AG04449 (cell line): ENCODE measurements around the gene PALM.

Experiments
- CTCF ChIA-PET: fragments of 350-600 bp; formaldehyde crosslinking; extraction: SDS; loops from one replicate; lab custom pipeline; 2021; ENCODE audit warnings: antibody characterized with exemption; lab: Yijun Ruan, JAX
- POLR2A ChIA-PET: fragments of 400-600, 350-600 bp; formaldehyde crosslinking; extraction: SDS; loops from one replicate; lab custom pipeline; 2020; ENCODE audit warnings: antibody characterized with exemption, inconsistent platforms; lab: Yijun Ruan, JAX
- DNase-seq: peaks from one replicate; pipeline ENCODE4 v3.0.0-alpha.2; 2010; ENCODE audit warnings: low read depth, low spot score
- H3K4me3 ChIP-seq: 2 replicates; pipeline ENCODE4 v1.5.1; 2011; ENCODE audit warnings: low read depth, mild to moderate bottlenecking, control low read depth, low read length
- TF ChIP-seq, protein P1 (sequence below): IDR thresholded peaks from one replicate; pipeline ENCODE4 v1.5.1; 2011; ENCODE audit warnings: mild to moderate bottlenecking, moderate library complexity, low read length, control low read depth, inconsistent platforms; ENCODE audit not compliant: insufficient read depth; ENCODE audit errors: missing control alignments

PALM gene, protein sequence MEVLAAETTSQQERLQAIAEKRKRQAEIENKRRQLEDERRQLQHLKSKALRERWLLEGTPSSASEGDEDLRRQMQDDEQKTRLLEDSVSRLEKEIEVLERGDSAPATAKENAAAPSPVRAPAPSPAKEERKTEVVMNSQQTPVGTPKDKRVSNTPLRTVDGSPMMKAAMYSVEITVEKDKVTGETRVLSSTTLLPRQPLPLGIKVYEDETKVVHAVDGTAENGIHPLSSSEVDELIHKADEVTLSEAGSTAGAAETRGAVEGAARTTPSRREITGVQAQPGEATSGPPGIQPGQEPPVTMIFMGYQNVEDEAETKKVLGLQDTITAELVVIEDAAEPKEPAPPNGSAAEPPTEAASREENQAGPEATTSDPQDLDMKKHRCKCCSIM

DNA sequence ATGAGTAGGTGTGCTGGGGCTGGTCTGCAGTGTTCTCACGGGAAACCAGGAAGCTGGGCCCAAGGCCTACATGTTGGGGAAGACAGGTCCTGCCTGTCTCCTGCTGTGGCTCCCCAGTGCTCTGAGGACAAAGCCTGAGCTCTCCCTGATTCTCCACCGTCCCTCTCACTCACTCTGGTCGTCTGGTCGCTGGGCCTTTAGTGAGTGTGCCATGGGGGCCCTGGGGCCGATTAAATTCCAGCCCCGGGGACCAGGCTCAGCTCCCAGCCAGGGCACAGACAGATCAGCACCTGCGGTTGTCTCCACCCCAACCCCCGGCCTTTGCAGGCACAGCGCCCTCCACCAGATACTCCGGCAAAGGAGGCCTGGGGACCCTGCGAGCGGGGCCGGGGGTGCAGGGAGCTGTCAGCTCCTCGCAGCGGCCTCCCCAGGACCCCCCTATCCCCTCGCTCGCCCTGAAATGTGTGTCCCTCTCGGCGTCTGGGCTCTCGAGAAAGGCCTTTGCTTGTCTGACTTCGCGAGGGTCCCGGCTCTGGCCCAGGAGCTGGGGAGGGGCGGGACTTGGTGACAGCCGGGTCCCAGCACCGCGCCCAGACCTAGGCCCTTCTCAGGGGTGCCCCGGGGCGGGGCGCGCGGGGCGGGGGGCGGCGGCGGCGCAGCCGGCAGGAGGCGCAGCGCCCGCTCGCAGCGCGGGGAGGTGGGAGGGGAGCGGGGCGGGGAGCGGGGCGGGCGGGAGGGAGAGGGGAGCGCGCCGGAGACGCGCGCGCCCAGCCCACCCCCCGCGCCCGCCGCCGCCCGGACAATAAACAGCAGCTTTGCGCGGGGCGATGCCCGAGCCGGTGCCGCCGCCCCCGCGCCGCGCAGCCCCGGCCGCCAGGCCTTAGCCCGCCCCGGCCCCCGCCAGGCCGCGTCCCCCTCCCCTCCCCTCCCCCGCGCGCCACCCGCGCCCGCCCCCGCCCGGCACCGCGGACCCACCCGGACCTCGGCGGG is at the start of gene PALM:
Gene PALM, plus strand, starts transcription at position 782 of the 990 bp plus-strand sequence. CDS start 212 bp downstream, outside the sequence.
- DNase-seq, result no peak
- H3K4me3 ChIP-seq, result peak within 1 kb of the TSS; percentile 42
- TF ChIP-seq, protein P1, sequence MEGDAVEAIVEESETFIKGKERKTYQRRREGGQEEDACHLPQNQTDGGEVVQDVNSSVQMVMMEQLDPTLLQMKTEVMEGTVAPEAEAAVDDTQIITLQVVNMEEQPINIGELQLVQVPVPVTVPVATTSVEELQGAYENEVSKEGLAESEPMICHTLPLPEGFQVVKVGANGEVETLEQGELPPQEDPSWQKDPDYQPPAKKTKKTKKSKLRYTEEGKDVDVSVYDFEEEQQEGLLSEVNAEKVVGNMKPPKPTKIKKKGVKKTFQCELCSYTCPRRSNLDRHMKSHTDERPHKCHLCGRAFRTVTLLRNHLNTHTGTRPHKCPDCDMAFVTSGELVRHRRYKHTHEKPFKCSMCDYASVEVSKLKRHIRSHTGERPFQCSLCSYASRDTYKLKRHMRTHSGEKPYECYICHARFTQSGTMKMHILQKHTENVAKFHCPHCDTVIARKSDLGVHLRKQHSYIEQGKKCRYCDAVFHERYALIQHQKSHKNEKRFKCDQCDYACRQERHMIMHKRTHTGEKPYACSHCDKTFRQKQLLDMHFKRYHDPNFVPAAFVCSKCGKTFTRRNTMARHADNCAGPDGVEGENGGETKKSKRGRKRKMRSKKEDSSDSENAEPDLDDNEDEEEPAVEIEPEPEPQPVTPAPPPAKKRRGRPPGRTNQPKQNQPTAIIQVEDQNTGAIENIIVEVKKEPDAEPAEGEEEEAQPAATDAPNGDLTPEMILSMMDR, result no peak
- POLR2A ChIA-PET, result no interaction called here
- CTCF ChIA-PET, result interaction anchor here (0.9 to 1.7 kb wide), 5 partner anchors 8 to 39 kb away, joined by 3 to 7 read pairs (median 4); no protein-coding TSS in a partner anchor

DNA sequence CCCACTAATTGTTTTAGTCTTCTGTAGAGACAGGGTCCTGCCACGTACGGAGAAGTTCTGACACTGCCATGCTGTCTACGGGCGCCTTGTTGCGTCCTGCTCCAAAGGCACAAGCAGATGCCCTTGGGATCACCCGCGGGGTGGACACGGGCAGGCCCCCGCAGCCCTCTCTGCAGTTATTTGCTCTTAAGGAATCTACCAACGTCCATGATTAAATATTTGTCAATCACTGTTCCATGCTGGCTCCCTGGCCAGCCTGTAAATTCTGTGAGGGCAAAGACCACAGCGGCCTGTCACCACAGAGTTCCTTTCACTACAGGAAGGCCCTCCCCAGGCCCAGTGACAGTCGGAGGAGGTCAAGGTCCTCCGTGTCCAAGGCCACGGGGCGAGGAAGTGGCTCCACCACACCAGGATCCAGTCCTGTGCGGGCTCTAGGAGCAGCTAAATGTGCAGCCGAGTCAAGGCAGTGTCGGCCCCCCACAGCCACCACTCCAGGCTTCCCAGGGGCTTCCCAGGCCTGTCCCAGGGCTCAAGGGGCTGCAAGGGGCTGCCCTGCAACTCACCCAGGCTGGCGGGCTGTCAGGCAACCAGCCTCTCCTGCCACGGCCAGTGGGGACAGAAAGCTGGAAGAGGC is 47.8 kb upstream of the PALM start:
- DNase-seq, result no peak
- ChIA-PET CTCF (no interaction called here), POLR2A (no interaction called here)
- TF ChIP-seq, protein P1, result no peak
- H3K4me3 ChIP-seq, result peak overlapping the region; percentile 85

DNA sequence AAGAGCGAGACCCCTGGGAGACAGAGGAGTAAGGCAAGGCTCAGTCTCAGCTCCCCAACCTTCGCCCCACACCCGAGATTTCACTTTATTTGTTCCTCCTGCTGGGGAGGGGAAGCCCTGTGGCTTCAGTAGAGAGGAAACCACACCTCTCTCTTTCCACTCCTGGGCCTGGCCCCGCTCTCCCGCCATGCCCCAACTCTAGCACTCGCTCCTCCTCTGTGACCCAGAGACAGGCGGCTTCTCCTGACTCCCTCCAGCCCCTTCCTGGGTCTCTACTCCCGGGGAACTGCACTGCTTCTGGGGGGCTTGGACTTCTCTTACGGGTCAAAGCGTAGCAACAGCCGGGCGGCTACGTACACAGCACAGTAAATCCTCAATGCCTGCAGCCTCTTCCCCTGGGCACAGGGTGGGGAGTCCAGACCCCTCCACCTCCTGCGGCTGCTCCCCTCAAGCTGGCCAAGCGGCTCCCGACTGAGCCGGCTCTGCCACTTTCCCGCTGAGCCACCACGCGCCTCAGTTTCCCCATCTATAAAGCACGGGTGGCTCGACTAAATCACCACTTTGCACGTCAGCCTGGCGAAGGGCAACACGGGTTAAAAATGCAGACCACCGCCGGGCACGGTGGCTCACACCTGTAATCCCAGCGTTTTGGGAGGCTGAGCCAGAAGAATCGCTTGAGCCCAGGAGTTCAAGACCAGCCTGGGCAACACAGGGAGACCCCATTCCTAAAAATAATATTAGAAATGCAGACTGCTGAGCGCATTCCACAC is 47.1 kb upstream of the PALM start:
- peak overlapping the region; percentile 85 for H3K4me3 ChIP-seq
- DNase-seq, result no peak
- TF ChIP-seq, protein P1, result no peak
- ChIA-PET POLR2A (no interaction called here), CTCF (no interaction called here)

DNA sequence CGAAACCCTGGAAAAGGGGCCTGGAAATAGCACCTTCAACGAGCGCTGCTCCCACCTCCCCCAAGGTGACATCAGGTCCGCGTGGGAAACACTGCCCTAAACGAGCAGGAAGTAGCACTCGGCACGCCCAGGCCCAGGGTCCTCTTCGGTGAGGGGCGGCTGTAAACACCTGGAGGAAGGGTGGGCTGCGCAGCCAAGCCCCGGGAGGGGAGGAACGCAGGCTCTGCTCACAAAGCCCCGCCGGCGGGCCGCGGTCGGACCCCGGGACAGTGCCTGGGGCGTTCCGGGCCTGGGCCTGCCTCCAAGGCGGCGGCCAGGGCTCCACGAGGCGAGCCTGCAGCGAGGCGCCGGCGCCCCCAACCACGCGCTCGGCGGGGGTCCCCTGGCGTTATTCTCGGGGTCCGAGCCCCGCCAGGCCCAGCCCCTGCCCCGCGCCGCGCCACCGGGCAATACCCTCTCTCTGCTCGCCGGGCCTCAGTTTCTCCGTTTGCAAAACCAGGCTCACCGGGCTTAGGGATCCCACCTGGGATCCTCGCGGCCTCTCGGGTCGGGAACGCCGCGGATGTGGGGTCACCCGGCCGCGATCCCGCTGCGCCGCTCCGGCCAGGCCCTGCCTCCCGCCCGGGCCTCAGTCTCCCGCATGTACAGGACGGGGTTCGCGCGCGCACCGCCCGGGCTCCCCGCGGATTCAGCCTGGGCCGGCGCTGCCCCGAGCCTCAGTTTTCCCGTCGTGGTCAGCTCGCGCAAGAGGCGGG is 46.4 kb upstream of the PALM start:
- no peak for DNase-seq
- POLR2A ChIA-PET, result interaction anchor here (1.2 to 1.5 kb wide), 2 partner anchors 14 to 18 kb away, joined by 6 to 10 read pairs; partner anchors contain the start of gene FSTL3
- TF ChIP-seq, protein P1, result no peak
- CTCF ChIA-PET, result interaction anchor here (1.4 to 1.9 kb wide), 4 partner anchors 69 to 203 kb away, joined by 3 to 14 read pairs (median 8); no protein-coding TSS in a partner anchor
- peak overlapping the region; percentile 85 for H3K4me3 ChIP-seq
